Osteocyte (in vitro differentiated cells): Measurements from ENCODE around the gene COL11A1. TPM values are rescaled to one million over a fixed set of nuclear protein-coding genes. Genes with fewer than 3 reads are reported as not detected.

ENCODE experiments used
- DNase-seq: peaks from one replicate; pipeline ENCODE4 v3.0.0; 2021; ENCODE audit warnings: mixed read lengths; ENCODE audit not compliant: unreplicated experiment; ENCODE audit errors: extremely low spot score
- H3K27ac Mint-ChIP-seq: one replicate; pipeline ENCODE4 v1.8.0; 2021; ENCODE audit warnings: mild to moderate bottlenecking, mixed read lengths; ENCODE audit not compliant: unreplicated experiment
- H3K27me3 Mint-ChIP-seq: one replicate; pipeline ENCODE4 v1.8.0; 2021; ENCODE audit warnings: mixed read lengths; ENCODE audit not compliant: unreplicated experiment
- H3K36me3 Mint-ChIP-seq: one replicate; pipeline ENCODE4 v1.8.0; 2021; ENCODE audit warnings: mixed read lengths; ENCODE audit not compliant: unreplicated experiment
- H3K4me1 Mint-ChIP-seq: one replicate; pipeline ENCODE4 v1.8.0; 2021; ENCODE audit warnings: mixed read lengths; ENCODE audit not compliant: unreplicated experiment
- H3K4me3 Mint-ChIP-seq: one replicate; pipeline ENCODE4 v1.8.0; 2021; ENCODE audit warnings: mild to moderate bottlenecking, moderate library complexity, mixed read lengths; ENCODE audit not compliant: unreplicated experiment
- H3K9me3 Mint-ChIP-seq: one replicate; pipeline ENCODE4 v1.8.0; 2021; ENCODE audit warnings: mixed read lengths; ENCODE audit not compliant: unreplicated experiment
- total RNA-seq: library from RNA; stranded (reverse); gene quantifications from 2 replicates; pipeline ENCODE4 v1.2.1, GENCODE V29; 2021
- TF ChIP-seq, protein P1 (sequence below): fragments of 200-600 bp; sonication (generic); IDR thresholded peaks from 2 replicates; pipeline ENCODE4 v1.5.0; 2021; ENCODE audit warnings: antibody characterized with exemption, mild to moderate bottlenecking, moderate library complexity

COL11A1 gene
- total RNA-seq, 1 donor from 2014 or later, result 592 TPM

DNA sequence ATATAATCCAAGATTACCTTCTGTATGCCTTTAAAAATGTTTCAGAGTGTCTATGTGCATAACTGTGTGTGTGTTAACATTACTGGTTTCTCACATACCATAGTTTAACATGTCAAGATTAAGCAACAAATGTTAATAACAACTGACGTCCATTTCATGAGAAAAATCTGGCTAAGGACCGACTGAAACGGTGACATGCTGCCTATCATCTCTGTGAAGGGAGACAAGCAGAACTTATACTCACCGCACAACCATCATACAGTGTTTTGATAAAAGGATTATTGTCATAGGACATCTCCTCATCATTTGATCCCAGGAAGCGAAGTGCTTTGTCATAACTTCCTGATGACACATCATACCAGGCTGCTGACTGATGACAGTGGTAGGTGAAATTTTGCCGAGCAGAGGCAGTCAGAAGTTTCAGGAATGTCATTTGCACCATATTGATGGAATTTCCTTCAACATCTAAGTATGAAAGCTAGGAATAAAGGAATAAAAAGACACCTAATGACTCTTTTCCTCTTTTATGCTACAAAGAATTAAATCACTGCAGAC, 228.8 kb downstream of the COL11A1 start:
- no peak for DNase-seq
- TF ChIP-seq, protein P1, sequence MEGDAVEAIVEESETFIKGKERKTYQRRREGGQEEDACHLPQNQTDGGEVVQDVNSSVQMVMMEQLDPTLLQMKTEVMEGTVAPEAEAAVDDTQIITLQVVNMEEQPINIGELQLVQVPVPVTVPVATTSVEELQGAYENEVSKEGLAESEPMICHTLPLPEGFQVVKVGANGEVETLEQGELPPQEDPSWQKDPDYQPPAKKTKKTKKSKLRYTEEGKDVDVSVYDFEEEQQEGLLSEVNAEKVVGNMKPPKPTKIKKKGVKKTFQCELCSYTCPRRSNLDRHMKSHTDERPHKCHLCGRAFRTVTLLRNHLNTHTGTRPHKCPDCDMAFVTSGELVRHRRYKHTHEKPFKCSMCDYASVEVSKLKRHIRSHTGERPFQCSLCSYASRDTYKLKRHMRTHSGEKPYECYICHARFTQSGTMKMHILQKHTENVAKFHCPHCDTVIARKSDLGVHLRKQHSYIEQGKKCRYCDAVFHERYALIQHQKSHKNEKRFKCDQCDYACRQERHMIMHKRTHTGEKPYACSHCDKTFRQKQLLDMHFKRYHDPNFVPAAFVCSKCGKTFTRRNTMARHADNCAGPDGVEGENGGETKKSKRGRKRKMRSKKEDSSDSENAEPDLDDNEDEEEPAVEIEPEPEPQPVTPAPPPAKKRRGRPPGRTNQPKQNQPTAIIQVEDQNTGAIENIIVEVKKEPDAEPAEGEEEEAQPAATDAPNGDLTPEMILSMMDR, result no peak
- Mint-ChIP-seq H3K27me3 (no peaks in the 10 kb centered on the region), H3K36me3 (peaks cover 63% of the 10 kb centered on the region), H3K4me3 (no peak overlapping the region), H3K27ac (peak overlapping the region; percentile 63), H3K9me3 (no peaks in the 10 kb centered on the region), H3K4me1 (peaks cover 21% of the 10 kb centered on the region)

GRCh38 chr1:102875756-102876155, 232.6 kb downstream of the COL11A1 start:
- DNase-seq, result no peak
- Mint-ChIP-seq H3K4me1 (peaks cover 14% of the 10 kb centered on the region), H3K27ac (no peak overlapping the region), H3K36me3 (peaks cover 38% of the 10 kb centered on the region), H3K27me3 (no peaks in the 10 kb centered on the region), H3K4me3 (no peak overlapping the region), H3K9me3 (no peaks in the 10 kb centered on the region)
- TF ChIP-seq, protein P1, result no peak

DNA sequence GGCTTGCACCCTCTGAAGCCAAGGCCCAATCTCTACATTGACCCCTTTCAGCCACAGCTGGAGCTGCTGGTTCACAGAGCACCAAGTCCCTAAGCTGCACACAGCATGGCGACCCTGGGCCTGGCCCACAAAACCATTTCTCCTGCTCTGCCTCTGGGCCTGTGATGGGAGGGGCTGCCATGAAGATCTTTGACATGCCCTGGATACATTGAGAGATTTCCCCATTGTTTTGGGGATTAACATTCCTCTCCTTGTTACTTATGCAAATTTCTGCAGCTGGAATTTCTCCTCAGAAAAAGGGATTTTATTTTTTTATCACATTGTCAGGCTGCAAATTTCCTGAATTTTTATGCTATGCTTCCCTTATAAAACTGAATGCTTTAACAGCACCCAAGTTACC, 235.8 kb downstream of the COL11A1 start:
- peaks cover 9% of the 10 kb centered on the region for H3K9me3 Mint-ChIP-seq

DNA sequence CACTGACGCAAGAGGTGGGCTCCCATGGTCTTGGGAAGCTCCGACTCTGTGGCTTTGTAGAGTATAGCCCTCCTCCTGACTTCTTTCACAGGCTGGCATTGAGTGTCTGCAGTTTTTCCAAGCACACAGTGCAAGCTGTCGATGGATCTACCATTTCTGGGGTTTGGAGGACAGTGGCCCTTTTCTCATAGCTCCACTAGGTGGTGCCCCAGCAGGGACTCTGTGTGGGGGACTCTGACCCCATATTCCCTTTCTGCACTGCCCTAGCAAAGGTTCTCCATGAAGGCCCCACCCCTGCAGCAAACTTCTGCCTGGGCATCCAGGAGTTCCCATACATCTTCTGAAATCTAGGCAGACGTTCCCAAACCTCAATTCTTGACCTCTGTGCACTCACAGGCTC, 236.2 kb downstream of the COL11A1 start:
- TF ChIP-seq, protein P1, result no peak
- peaks cover 9% of the 10 kb centered on the region for H3K9me3 Mint-ChIP-seq
- no peak overlapping the region for H3K4me3 Mint-ChIP-seq
- no peaks in the 10 kb centered on the region for H3K4me1 Mint-ChIP-seq
- DNase-seq, result no peak
- H3K27ac Mint-ChIP-seq, result no peak overlapping the region
- no peaks in the 10 kb centered on the region for H3K27me3 Mint-ChIP-seq
- peaks cover 16% of the 10 kb centered on the region for H3K36me3 Mint-ChIP-seq

More for the DNA sequence above, 235.8 kb downstream of the COL11A1 start:
- Mint-ChIP-seq H3K36me3 (peaks cover 20% of the 10 kb centered on the region), H3K4me1 (no peaks in the 10 kb centered on the region), H3K4me3 (no peak overlapping the region), H3K27me3 (no peaks in the 10 kb centered on the region), H3K27ac (no peak overlapping the region)
- TF ChIP-seq, protein P1, result no peak
- no peak for DNase-seq

- TF ChIP-seq, protein P1, result no peak
- DNase-seq, result no peak
- Mint-ChIP-seq H3K27ac (no peak overlapping the region), H3K4me3 (no peak overlapping the region), H3K4me1 (peaks cover 2% of the 10 kb centered on the region), H3K9me3 (peaks cover 5% of the 10 kb centered on the region), H3K36me3 (peaks cover 2% of the 10 kb centered on the region), H3K27me3 (no peaks in the 10 kb centered on the region)
These were observed 244.6 kb downstream of the COL11A1 start for GRCh38 chr1:102863704-102864103.
